ES-I3 (cell line): ENCODE measurements around the gene FOXD3.
A peak's percentile ranks its signal among the peaks of the same experiment; 100 is the strongest.

ENCODE experiments used
- H3K36me3 ChIP-seq: 2 replicates; pipeline ENCODE4 v1.6.1; 2013; ENCODE audit warnings: mild to moderate bottlenecking, low read length, control low read depth, moderate library complexity; ENCODE audit not compliant: insufficient read depth
- H3K4me1 ChIP-seq: 2 replicates; pipeline ENCODE4 v1.6.1; 2013; ENCODE audit warnings: mild to moderate bottlenecking, control low read depth, low read length; ENCODE audit not compliant: insufficient read depth
- H3K9ac ChIP-seq: 2 replicates; pipeline ENCODE4 v1.6.1; 2013; ENCODE audit warnings: low read depth, mild to moderate bottlenecking, low read length, moderate library complexity
- H3K9me3 ChIP-seq: 2 replicates; pipeline ENCODE4 v1.6.1; 2013; ENCODE audit warnings: mild to moderate bottlenecking, low read length, moderate library complexity; ENCODE audit not compliant: control insufficient read depth, insufficient read depth

FOXD3 gene

GRCh38 chr1:63316984-63317816 is 5.2 kb upstream of the FOXD3 start:
- Histone ChIP-seq H3K36me3 (no peaks in the 10 kb centered on the region), H3K4me1 (peaks cover 9% of the 10 kb centered on the region), H3K9me3 (no peaks in the 10 kb centered on the region), H3K9ac (peak overlapping the region; percentile 67)

- H3K4me1 ChIP-seq: peaks cover 9% of the 10 kb centered on the region
- H3K9ac ChIP-seq: peak overlapping the region; percentile 67
- no peaks in the 10 kb centered on the region for H3K36me3 ChIP-seq
- no peaks in the 10 kb centered on the region for H3K9me3 ChIP-seq
Observed at GRCh38 chr1:63317817-63318152, 4.6 kb upstream of the FOXD3 start.

- Histone ChIP-seq H3K36me3 (no peaks in the 10 kb centered on the region), H3K9me3 (no peaks in the 10 kb centered on the region), H3K9ac (peak overlapping the region; percentile 67), H3K4me1 (peaks cover 9% of the 10 kb centered on the region)
Observed at GRCh38 chr1:63318201-63318979, 4.0 kb upstream of the FOXD3 start.

GRCh38 chr1:63319046-63320021 is 3.0 kb upstream of the FOXD3 start:
- H3K9ac ChIP-seq: peak overlapping the region; percentile 67
- no peaks in the 10 kb centered on the region for H3K9me3 ChIP-seq
- H3K4me1 ChIP-seq: peaks cover 9% of the 10 kb centered on the region
- H3K36me3 ChIP-seq: no peaks in the 10 kb centered on the region

- peaks cover 9% of the 10 kb centered on the region for H3K4me1 ChIP-seq
- no peaks in the 10 kb centered on the region for H3K36me3 ChIP-seq
- H3K9me3 ChIP-seq: no peaks in the 10 kb centered on the region
- H3K9ac ChIP-seq: peak overlapping the region; percentile 67
Observed at GRCh38 chr1:63320022-63320721, 2.2 kb upstream of the FOXD3 start.

- no peaks in the 10 kb centered on the region for H3K36me3 ChIP-seq
- H3K9me3 ChIP-seq: no peaks in the 10 kb centered on the region
- peaks cover 6% of the 10 kb centered on the region for H3K4me1 ChIP-seq
- H3K9ac ChIP-seq: peak overlapping the region; percentile 67
Observed at GRCh38 chr1:63321066-63321784, 1.1 kb upstream of the FOXD3 start.

GRCh38 chr1:63321785-63322113 is 618 bp upstream of the FOXD3 start:
- H3K36me3 ChIP-seq: no peaks in the 10 kb centered on the region
- H3K9ac ChIP-seq: peak overlapping the region; percentile 67

GRCh38 chr1:63322944-63323864 is 837 bp downstream of the FOXD3 start:
- peak overlapping the region; percentile 67 for H3K9ac ChIP-seq
- no peaks in the 10 kb centered on the region for H3K9me3 ChIP-seq
- no peaks in the 10 kb centered on the region for H3K36me3 ChIP-seq
- H3K4me1 ChIP-seq: no peaks in the 10 kb centered on the region; the same call in 1 of the 2 replicates

More at GRCh38 chr1:63321785-63322113, 618 bp upstream of the FOXD3 start:
- peaks cover under 1% of the 10 kb centered on the region; the same call in 1 of the 2 replicates for H3K4me1 ChIP-seq
- H3K9me3 ChIP-seq: no peaks in the 10 kb centered on the region

- no peaks in the 10 kb centered on the region for H3K9me3 ChIP-seq
- H3K9ac ChIP-seq: peak overlapping the region; percentile 67
- no peaks in the 10 kb centered on the region for H3K36me3 ChIP-seq
- no peaks in the 10 kb centered on the region; the same call in 1 of the 2 replicates for H3K4me1 ChIP-seq
Observed at GRCh38 chr1:63323865-63324778, 1.8 kb downstream of the FOXD3 start.

- peak overlapping the region; percentile 67; the same call in 1 of the 2 replicates for H3K9ac ChIP-seq
- no peaks in the 10 kb centered on the region for H3K9me3 ChIP-seq
- H3K4me1 ChIP-seq: no peaks in the 10 kb centered on the region; the same call in 1 of the 2 replicates
- H3K36me3 ChIP-seq: no peaks in the 10 kb centered on the region
Observed at GRCh38 chr1:63324779-63325119, 2.4 kb downstream of the FOXD3 start.

GRCh38 chr1:63325279-63325985 is 3.1 kb downstream of the FOXD3 start:
- no peaks in the 10 kb centered on the region for H3K9me3 ChIP-seq
- H3K36me3 ChIP-seq: no peaks in the 10 kb centered on the region
- H3K4me1 ChIP-seq: no peaks in the 10 kb centered on the region; the same call in 1 of the 2 replicates
- no peak overlapping the region; the same call in 1 of the 2 replicates for H3K9ac ChIP-seq
